ENCODE data around the gene HBG2. TPM values are rescaled to one million over a fixed set of nuclear protein-coding genes. Genes with fewer than 3 reads are reported as not detected.

HBG2 gene
- total and polyA plus RNA-seq, 10 of the 15 experiments (the other 5 are each of a cell fraction or from before 2014, with no cell fraction given), result 1.1 to 8.3 (median 2.9) TPM; not detected in 5

- no peak for TF ChIP-seq CTCF (IDR thresholded peaks at IDR 0.05 in 2 of 3, conservative IDR thresholded peaks at IDR 0.05 in 1 of 3; ENCODE audit: control insufficient read depth in 2 of 3, extremely low read depth in 1 of 3, insufficient read depth in 1 of 3, low read depth in 3 of 3, low read length in 3 of 3)
These were observed 12.5 kb upstream of the HBG2 start (continued) for GRCh38 chr11:5267033-5267563.

GRCh38 chr11:5266609-5267008 lies 12.0 kb upstream of the HBG2 start:
- BruUV-seq (replicated peaks), result no TSS peak
- Histone ChIP-seq H3K27me3 (replicated peaks in 1 of 2; ENCODE audit: control insufficient read depth in 2 of 2, insufficient read depth in 2 of 2, low read length in 1 of 2) (no peaks in the 10 kb centered on the region), H3K4me2 (ENCODE audit: control insufficient read depth, insufficient read depth) (no peak overlapping the region), H2AFZ (ENCODE audit: control insufficient read depth, low read depth, low read length) (no peak overlapping the region), H3K27ac (ENCODE audit: control insufficient read depth, insufficient read depth) (no peak overlapping the region), H4K20me1 (ENCODE audit: control insufficient read depth, insufficient read depth) (no peaks in the 10 kb centered on the region), H3K4me3 (no peak overlapping the region), H3K9ac (ENCODE audit: control insufficient read depth, insufficient read depth, low read length) (no peak overlapping the region), H3K9me3 (replicated peaks; ENCODE audit: control insufficient read depth, insufficient read depth, low read length) (no peaks in the 10 kb centered on the region), H3K4me1 (ENCODE audit: control insufficient read depth, insufficient read depth, low read length) (no peaks in the 10 kb centered on the region), H3K79me2 (ENCODE audit: control insufficient read depth, insufficient read depth, low read length) (no peaks in the 10 kb centered on the region), H3K36me3 (ENCODE audit: control insufficient read depth in 2 of 2, insufficient read depth in 2 of 2, low read length in 1 of 2) (no peaks in the 10 kb centered on the region)
- ChIA-PET RAD21 (ENCODE audit: unreplicated experiment) (no interaction called here), CTCF (no interaction called here), SMC1A (ENCODE audit: uncharacterized antibody, unreplicated experiment) (no interaction called here), POLR2A (no interaction called here)
- in situ Hi-C loops (cut with MboI), result no loop called here
- intact Hi-C loops (cut with micrococcal nuclease; ENCODE audit: unreplicated experiment), result no loop called here
- FAIRE-seq (no peak), ATAC-seq (no peak), DNase-seq (ENCODE audit: low read depth, low spot score) (no peak)
- TF ChIP-seq RCOR1 (conservative IDR thresholded peaks at IDR 0.05; ENCODE audit: low read depth, low read length) (no peak), SIX5 (IDR thresholded peaks at IDR 0.05; ENCODE audit: low read depth, low read length, severe bottlenecking) (no peak), ZBTB33 (IDR thresholded peaks at IDR 0.05) (no peak), PBX3 (IDR thresholded peaks at IDR 0.05; ENCODE audit: insufficient replicate concordance, low read depth, low read length) (no peak), NR2F1 (conservative IDR thresholded peaks at IDR 0.05) (no peak), ZBTB11 (CRISPR knock-in tag; IDR thresholded peaks at IDR 0.05) (no peak), SKIL (IDR thresholded peaks at IDR 0.05; ENCODE audit: low read depth, poor library complexity, severe bottlenecking) (no peak)

Measured in GM12878 (cell line).